ENCODE results near the gene HELLS. TPM values are rescaled to one million over a fixed set of nuclear protein-coding genes. Genes with fewer than 3 reads are reported as not detected.

Gene HELLS
- total and polyA plus RNA-seq, 2 experiments from 2014 or later, result 20.6 to 27.8 TPM

DNA sequence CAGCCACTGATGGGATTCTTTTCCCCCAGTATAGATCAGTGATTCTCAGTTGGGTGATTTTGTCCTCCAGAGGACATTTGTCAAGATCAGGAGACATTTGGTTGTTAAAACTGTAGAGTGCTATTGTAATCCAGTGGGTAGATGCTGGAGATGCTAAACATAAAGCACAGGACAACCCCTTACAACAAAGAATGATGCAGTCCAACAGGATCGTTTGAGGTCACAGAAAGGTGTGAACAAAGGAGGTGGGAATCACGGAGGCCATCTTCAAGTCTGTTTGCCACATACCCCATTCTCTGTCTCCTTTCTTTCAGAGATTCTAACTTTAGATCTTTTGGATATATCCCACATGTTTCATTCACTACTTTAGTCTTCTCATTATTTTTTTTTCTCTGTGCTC, 69.0 kb downstream of the HELLS start:
- no peak for DNase-seq (ENCODE audit: low read depth in 1 of 2, low spot score in 1 of 2)
- no peaks in the 10 kb centered on the region for H3K36me3 ChIP-seq
- no peak overlapping the region for H3K4me3 ChIP-seq
- TF ChIP-seq, protein P1, sequence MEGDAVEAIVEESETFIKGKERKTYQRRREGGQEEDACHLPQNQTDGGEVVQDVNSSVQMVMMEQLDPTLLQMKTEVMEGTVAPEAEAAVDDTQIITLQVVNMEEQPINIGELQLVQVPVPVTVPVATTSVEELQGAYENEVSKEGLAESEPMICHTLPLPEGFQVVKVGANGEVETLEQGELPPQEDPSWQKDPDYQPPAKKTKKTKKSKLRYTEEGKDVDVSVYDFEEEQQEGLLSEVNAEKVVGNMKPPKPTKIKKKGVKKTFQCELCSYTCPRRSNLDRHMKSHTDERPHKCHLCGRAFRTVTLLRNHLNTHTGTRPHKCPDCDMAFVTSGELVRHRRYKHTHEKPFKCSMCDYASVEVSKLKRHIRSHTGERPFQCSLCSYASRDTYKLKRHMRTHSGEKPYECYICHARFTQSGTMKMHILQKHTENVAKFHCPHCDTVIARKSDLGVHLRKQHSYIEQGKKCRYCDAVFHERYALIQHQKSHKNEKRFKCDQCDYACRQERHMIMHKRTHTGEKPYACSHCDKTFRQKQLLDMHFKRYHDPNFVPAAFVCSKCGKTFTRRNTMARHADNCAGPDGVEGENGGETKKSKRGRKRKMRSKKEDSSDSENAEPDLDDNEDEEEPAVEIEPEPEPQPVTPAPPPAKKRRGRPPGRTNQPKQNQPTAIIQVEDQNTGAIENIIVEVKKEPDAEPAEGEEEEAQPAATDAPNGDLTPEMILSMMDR (IDR thresholded peaks at IDR 0.05; ENCODE audit: low read depth, low read length), result no peak
- H3K27me3 ChIP-seq, result no peaks in the 10 kb centered on the region
- no peaks in the 10 kb centered on the region for H3K4me1 ChIP-seq (ENCODE audit: low read depth)
- H3K9me3 ChIP-seq (ENCODE audit: low read depth), result no peaks in the 10 kb centered on the region
- no peak overlapping the region for H3K27ac ChIP-seq

DNA sequence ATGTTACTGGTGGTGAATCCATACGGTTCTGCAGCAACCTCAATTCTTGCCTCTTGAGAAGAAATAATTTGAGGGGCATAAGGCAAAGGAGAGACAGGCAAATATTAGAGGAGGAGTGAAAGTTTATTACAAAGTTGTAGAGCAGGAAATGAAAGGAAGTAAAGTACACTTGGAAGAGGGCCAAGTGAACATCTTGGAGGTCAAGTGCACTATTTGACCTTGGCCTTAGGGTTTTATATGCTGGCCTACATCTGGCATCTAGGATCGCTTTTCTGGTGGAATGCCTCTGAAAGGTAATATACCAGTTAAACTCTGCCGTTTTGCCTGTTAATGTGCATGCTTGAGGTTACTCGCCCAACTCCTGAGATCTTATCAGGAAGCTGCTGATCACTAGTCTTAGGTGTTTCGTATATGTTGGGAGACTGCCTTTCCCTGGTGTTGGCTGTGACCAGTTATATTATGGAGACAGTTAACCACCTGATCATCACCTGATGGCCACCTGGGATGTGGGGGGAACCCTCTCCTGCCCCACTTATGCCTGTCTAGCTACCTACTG, 71.9 kb downstream of the HELLS start:
- H3K4me1 ChIP-seq (ENCODE audit: low read depth), result no peaks in the 10 kb centered on the region
- TF ChIP-seq, protein P1 (IDR thresholded peaks at IDR 0.05; ENCODE audit: low read depth, low read length), result no peak
- no peak overlapping the region for H3K27ac ChIP-seq
- H3K9me3 ChIP-seq (ENCODE audit: low read depth), result no peaks in the 10 kb centered on the region
- H3K4me3 ChIP-seq, result no peak overlapping the region
- no peaks in the 10 kb centered on the region for H3K27me3 ChIP-seq
- no peaks in the 10 kb centered on the region for H3K36me3 ChIP-seq
- no peak for DNase-seq (ENCODE audit: low read depth in 1 of 2, low spot score in 1 of 2)

DNA sequence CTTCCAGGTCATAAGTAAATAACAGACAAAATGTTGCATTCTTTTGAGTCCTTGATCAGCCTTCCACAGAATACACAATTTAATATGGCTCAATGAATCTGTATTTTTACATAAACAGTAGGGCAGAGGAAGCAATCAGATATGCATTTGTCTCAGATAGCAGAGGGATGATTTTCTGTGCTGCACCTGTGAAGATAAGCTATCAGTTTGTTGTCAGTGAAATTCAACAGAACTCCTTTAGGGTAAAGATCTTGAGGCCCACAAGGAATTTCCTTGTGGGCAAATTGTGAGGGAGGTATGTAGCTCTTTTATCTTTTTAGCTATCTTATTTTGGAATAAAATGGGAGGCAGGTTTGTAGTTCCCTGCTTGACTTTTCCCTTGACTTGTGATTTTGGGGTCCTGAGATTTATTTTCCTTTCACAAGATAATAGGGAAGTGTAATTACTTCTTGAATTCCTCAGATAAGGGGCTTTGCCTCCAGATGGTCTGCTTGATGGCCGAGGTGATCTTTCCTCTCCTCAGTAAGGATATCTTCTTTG, 77.1 kb downstream of the HELLS start:
- DNase-seq (ENCODE audit: low read depth in 1 of 2, low spot score in 1 of 2), result no peak
- TF ChIP-seq, protein P1 (IDR thresholded peaks at IDR 0.05; ENCODE audit: low read depth, low read length), result no peak
- Histone ChIP-seq H3K27ac (no peak overlapping the region), H3K9me3 (ENCODE audit: low read depth) (no peaks in the 10 kb centered on the region), H3K27me3 (no peaks in the 10 kb centered on the region), H3K4me3 (no peak overlapping the region), H3K4me1 (ENCODE audit: low read depth) (no peaks in the 10 kb centered on the region), H3K36me3 (no peaks in the 10 kb centered on the region)

DNA sequence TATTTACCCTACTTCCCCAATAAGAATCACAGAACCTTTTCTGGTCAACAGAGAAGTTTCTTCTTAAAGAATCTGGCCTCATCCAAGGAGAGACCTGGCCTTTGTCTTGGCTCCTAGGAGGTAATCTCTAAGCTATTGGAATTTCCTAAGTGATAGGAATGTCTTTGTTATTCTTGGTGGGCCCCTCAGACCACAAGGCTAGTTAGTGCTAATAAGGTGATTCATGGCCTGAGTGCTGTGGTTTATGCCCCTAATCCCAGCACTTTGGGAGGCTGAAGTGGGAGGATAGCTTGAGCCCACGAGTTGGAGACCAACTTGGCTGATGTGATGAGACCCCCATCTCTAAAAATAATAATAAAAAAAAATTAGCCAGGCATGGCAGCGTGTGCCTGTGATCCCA, 78.0 kb downstream of the HELLS start:
- Histone ChIP-seq H3K9me3 (ENCODE audit: low read depth) (no peaks in the 10 kb centered on the region), H3K27ac (no peak overlapping the region), H3K27me3 (no peaks in the 10 kb centered on the region), H3K4me3 (no peak overlapping the region), H3K4me1 (ENCODE audit: low read depth) (no peaks in the 10 kb centered on the region), H3K36me3 (no peaks in the 10 kb centered on the region)
- TF ChIP-seq, protein P1 (IDR thresholded peaks at IDR 0.05; ENCODE audit: low read depth, low read length), result no peak
- DNase-seq (ENCODE audit: low read depth in 1 of 2, low spot score in 1 of 2), result peak in 1 of 2 donors; percentile 13

DNA sequence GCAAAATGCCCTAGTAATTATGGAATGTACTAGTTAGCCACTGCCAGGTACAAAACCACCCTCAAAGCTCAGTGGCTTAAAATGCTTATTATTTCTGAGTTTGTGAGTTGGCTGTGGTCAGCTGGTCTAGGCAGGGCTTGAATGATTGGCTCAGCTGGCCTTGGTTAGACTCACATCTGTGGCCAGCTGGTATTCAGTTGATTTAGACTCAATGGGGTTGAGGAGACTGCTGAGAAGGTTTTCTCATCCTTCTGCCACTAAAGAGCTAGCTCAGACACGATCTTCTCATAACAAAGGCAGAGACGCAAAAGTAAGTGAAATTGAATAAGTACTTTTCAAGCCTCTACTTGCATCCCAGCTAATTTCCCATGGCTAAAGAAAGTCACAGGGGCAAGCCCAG, 80.9 kb downstream of the HELLS start:
- no peaks in the 10 kb centered on the region for H3K4me1 ChIP-seq (ENCODE audit: low read depth)

More for the DNA sequence above, 80.9 kb downstream of the HELLS start:
- TF ChIP-seq, protein P1 (IDR thresholded peaks at IDR 0.05; ENCODE audit: low read depth, low read length), result no peak
- Histone ChIP-seq H3K4me3 (no peak overlapping the region), H3K27me3 (no peaks in the 10 kb centered on the region), H3K27ac (no peak overlapping the region), H3K36me3 (no peaks in the 10 kb centered on the region), H3K9me3 (ENCODE audit: low read depth) (no peaks in the 10 kb centered on the region)
- DNase-seq (ENCODE audit: low read depth in 1 of 2, low spot score in 1 of 2), result no peak

All from cardiac muscle cell (in vitro differentiated cells and primary cell).